Ascending aorta (tissue), 2 donors: ENCODE data around the gene LPCAT2. TPM values are rescaled to one million over a fixed set of nuclear protein-coding genes. Genes with fewer than 3 reads are reported as not detected.

Experiments used
- DNase-seq, 2 donors: peaks; one replicate each; pipeline ENCODE4 v3.0.0-alpha.2; 2019; ENCODE audit warnings: low spot score in 2 of 2
- H3K27ac ChIP-seq, 2 donors: fragments of 200-600 bp; sonication (generic); one replicate each; pipeline ENCODE4 v1.5.1; 2016 to 2017; ENCODE audit warnings: mild to moderate bottlenecking in 1 of 2
- H3K27me3 ChIP-seq: fragments of 200-600 bp; sonication (generic); one replicate; pipeline ENCODE4 v1.5.1; 2017
- H3K36me3 ChIP-seq, 2 donors: fragments of 200-600 bp; sonication (generic); one replicate each; pipeline ENCODE4 v1.5.1; 2016
- H3K4me1 ChIP-seq, 2 donors: fragments of 200-600 bp; sonication (generic); one replicate each; pipeline ENCODE4 v1.5.1; 2016 to 2017; ENCODE audit warnings: mild to moderate bottlenecking in 1 of 2
- H3K4me3 ChIP-seq, 2 donors: fragments of 200-600 bp; sonication (generic); one replicate each; pipeline ENCODE4 v1.5.1; 2016 to 2017; ENCODE audit warnings: mild to moderate bottlenecking in 1 of 2
- H3K9me3 ChIP-seq, 2 donors: fragments of 200-600 bp; sonication (generic); one replicate each; pipeline ENCODE4 v1.5.1; 2016
- intact Hi-C: fragments of 100-400 bp; cut with DNase I; formaldehyde crosslinking; loops from one replicate; pipeline ENCODE4 v1.15.1; 2023
- total RNA-seq: library from RNA; depleted of rRNA; stranded (reverse); fragments of >200 nt; gene quantifications from one replicate; pipeline ENCODE4 v1.1.0, GENCODE V29; 2016
- TF ChIP-seq, protein P1 (sequence below), 3 experiments: fragments of 200-600 bp in 2 of 3; fragments of 450-650 bp in 1 of 3; sonication (generic) in 2 of 3; IDR thresholded peaks; one replicate each; pipeline ENCODE4 v1.5.1; 2016 to 2019; ENCODE audit warnings: antibody characterized with exemption in 3 of 3, mild to moderate bottlenecking in 1 of 3, moderate library complexity in 1 of 3

LPCAT2 gene
- total RNA-seq, 1 donor from 2014 or later, result 44.2 TPM

DNA sequence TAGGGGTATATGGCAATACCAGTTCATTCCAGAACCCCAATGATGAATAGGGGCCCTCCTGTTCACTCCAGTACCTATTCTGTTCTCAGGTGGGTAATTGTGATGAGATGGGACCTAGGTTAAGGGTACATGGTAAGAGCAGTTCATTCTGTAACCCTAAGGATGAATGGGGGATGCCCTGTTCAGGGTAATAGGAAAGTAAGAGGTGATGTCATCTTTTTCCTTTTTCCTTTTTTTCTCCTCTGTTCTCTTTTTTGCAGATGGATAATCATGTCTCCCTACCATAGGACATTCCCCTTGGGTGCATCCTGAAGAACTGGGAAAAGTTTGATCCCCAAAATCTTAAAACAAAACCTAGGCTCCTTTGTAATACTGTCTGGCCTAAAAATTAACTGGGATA lies 121.9 kb downstream of the LPCAT2 start:
- Histone ChIP-seq H3K4me1 (no peaks in the 10 kb centered on the region), H3K4me3 (no peak overlapping the region), H3K9me3 (no peaks in the 10 kb centered on the region), H3K27ac (no peak overlapping the region), H3K36me3 (no peaks in the 10 kb centered on the region), H3K27me3 (no peaks in the 10 kb centered on the region)
- DNase-seq, result no peak
- intact Hi-C loops, result no loop called here
- TF ChIP-seq, protein P1, sequence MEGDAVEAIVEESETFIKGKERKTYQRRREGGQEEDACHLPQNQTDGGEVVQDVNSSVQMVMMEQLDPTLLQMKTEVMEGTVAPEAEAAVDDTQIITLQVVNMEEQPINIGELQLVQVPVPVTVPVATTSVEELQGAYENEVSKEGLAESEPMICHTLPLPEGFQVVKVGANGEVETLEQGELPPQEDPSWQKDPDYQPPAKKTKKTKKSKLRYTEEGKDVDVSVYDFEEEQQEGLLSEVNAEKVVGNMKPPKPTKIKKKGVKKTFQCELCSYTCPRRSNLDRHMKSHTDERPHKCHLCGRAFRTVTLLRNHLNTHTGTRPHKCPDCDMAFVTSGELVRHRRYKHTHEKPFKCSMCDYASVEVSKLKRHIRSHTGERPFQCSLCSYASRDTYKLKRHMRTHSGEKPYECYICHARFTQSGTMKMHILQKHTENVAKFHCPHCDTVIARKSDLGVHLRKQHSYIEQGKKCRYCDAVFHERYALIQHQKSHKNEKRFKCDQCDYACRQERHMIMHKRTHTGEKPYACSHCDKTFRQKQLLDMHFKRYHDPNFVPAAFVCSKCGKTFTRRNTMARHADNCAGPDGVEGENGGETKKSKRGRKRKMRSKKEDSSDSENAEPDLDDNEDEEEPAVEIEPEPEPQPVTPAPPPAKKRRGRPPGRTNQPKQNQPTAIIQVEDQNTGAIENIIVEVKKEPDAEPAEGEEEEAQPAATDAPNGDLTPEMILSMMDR (IDR thresholded peaks at IDR 0.05), result no peak

DNA sequence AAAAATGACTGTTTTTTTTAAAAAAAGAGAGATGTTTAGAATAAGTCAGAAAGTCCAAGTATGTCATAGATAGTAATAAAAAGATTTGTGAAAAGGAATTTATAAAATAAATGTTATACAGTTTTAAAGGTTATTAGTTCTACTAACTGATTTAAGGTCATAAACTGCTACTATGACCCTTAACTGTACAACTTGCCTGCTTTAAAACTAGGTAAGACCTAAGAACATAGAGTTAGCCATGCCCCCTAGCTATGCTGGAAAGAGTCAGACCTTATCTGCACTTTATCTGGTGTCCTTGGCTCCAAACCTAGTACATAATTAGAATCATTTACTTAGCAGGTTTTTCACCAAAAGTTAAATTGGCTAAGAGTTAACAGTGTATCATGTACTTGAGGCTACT lies 123.4 kb downstream of the LPCAT2 start:
- no peaks in the 10 kb centered on the region for H3K9me3 ChIP-seq
- no peak for DNase-seq
- no peak overlapping the region for H3K27ac ChIP-seq
- H3K4me1 ChIP-seq, result no peaks in the 10 kb centered on the region
- no peaks in the 10 kb centered on the region for H3K27me3 ChIP-seq
- no peak overlapping the region for H3K4me3 ChIP-seq
- intact Hi-C loops, result no loop called here
- TF ChIP-seq, protein P1 (IDR thresholded peaks at IDR 0.05), result no peak
- H3K36me3 ChIP-seq, result no peaks in the 10 kb centered on the region

DNA sequence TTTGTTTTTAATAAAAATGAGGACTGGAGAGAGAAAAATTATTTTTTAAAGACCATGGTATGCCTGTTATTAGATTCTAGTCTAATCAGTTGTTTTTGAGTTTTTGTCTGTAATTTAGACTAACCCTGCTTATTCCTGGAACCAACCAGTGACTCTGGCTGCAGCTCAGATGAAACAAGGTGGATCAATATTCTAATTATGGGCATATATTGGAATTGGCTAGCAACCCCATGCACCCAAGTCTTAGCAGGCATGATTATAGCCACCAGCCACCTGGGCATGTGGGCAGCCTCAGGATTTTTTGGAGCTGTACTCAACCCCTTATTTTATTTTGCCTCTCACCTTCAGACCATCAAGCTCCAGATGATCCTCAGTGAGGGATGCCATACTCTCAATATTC lies 125.3 kb downstream of the LPCAT2 start:
- Histone ChIP-seq H3K9me3 (no peaks in the 10 kb centered on the region), H3K4me1 (no peaks in the 10 kb centered on the region), H3K4me3 (no peak overlapping the region), H3K36me3 (no peaks in the 10 kb centered on the region), H3K27ac (no peak overlapping the region), H3K27me3 (no peaks in the 10 kb centered on the region)
- TF ChIP-seq, protein P1 (IDR thresholded peaks at IDR 0.05), result no peak
- no peak for DNase-seq
- intact Hi-C loops, result no loop called here

Other genes with a start within 250 kb of the LPCAT2 start
- gene IRX6, start 184.9 kb upstream of the LPCAT2 start, total RNA-seq, result 1.5 TPM
- gene MMP2, start 29.9 kb upstream of the LPCAT2 start, total RNA-seq, result 325 TPM
- gene CAPNS2, start 57.6 kb downstream of the LPCAT2 start, total RNA-seq, result not detected
- gene SLC6A2, start 146.9 kb downstream of the LPCAT2 start, total RNA-seq, result not detected